ENCODE data around the gene KYAT1.

DNA sequence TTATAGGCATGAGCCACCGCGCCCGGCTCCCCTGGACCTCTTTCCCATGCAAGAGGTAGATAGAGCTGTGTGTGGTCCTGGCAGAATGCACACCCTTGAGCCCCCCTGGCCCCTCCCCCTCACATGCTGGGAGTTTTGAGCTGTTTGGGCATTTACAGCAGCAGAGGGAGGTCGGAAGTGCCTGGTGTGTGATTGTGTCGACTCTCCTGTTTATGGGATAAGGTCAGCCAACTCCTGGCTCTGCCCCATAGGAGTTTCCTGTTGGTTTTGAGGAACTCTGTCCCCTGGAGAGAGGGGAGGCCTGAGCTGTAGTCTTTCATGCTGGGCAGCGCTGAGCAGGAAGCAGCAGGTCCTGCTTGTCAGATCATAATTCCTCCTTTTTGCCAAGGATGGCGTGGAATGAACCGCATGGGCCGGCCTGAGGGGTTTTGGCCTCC is 6.2 kb upstream of the KYAT1 start:
- TF ChIP-seq, protein P1, sequence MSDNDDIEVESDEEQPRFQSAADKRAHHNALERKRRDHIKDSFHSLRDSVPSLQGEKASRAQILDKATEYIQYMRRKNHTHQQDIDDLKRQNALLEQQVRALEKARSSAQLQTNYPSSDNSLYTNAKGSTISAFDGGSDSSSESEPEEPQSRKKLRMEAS (IDR thresholded peaks at IDR 0.05): no peak
- TF ChIP-seq CEBPB (IDR thresholded peaks at IDR 0.05) (no peak), RNF2 (IDR thresholded peaks at IDR 0.05; ENCODE audit: borderline replicate concordance, low read depth) (no peak), GATA3 (IDR thresholded peaks at IDR 0.05; ENCODE audit: borderline replicate concordance) (no peak), USF2 (IDR thresholded peaks at IDR 0.05) (no peak), TFCP2L1 (CRISPR knock-in tag; IDR thresholded peaks at IDR 0.05) (no peak), SREBF2 (IDR thresholded peaks at IDR 0.05) (no peak), CTCF (IDR thresholded peaks at IDR 0.05) (no peak), POLR2A (IDR thresholded peaks at IDR 0.05; ENCODE audit: low read length) (no peak), RAD21 (conservative IDR thresholded peaks at IDR 0.05 in 1 of 2, IDR thresholded peaks at IDR 0.05 in 1 of 2) (no peak), RCOR1 (IDR thresholded peaks at IDR 0.05; ENCODE audit: low read depth, low read length) (no peak), PHF8 (IDR thresholded peaks at IDR 0.05; ENCODE audit: borderline replicate concordance, low read depth) (no peak)
- TF ChIP-seq, protein P2, sequence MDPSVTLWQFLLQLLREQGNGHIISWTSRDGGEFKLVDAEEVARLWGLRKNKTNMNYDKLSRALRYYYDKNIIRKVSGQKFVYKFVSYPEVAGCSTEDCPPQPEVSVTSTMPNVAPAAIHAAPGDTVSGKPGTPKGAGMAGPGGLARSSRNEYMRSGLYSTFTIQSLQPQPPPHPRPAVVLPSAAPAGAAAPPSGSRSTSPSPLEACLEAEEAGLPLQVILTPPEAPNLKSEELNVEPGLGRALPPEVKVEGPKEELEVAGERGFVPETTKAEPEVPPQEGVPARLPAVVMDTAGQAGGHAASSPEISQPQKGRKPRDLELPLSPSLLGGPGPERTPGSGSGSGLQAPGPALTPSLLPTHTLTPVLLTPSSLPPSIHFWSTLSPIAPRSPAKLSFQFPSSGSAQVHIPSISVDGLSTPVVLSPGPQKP (IDR thresholded peaks at IDR 0.05; ENCODE audit: low read depth, low read length): no peak
